ENCODE measurements around the gene CHSY3.

The CHSY3 gene

GRCh38 chr5:130032807-130033206 lies 128.5 kb downstream of the CHSY3 start:
- DNase-seq: no peak

- DNase-seq: no peak
Measured at GRCh38 chr5:130034566-130035210, 130.4 kb downstream of the CHSY3 start.

- DNase-seq: no peak
Measured at GRCh38 chr5:130035388-130035787, 131.1 kb downstream of the CHSY3 start.

- no peak for DNase-seq
Measured at GRCh38 chr5:130037905-130038304, 133.6 kb downstream of the CHSY3 start.

- DNase-seq: no peak
Measured at GRCh38 chr5:130043834-130044233, 139.6 kb downstream of the CHSY3 start.

- no peak for DNase-seq
Measured at GRCh38 chr5:130045334-130045733, 141.1 kb downstream of the CHSY3 start.

- no peak for DNase-seq
Measured at GRCh38 chr5:130050585-130050984, 146.3 kb downstream of the CHSY3 start.

GRCh38 chr5:130052752-130053151 lies 148.5 kb downstream of the CHSY3 start:
- no peak for DNase-seq

- no peak for DNase-seq
Measured at GRCh38 chr5:130055572-130055971, 151.3 kb downstream of the CHSY3 start.

- DNase-seq: no peak
Measured at GRCh38 chr5:130061746-130062145, 157.5 kb downstream of the CHSY3 start.

GRCh38 chr5:130063603-130064002 lies 159.3 kb downstream of the CHSY3 start:
- DNase-seq: no peak

- no peak for DNase-seq
Measured at GRCh38 chr5:130064484-130064883, 160.2 kb downstream of the CHSY3 start.

- DNase-seq: no peak
Measured at GRCh38 chr5:130065617-130066016, 161.4 kb downstream of the CHSY3 start.

- no peak for DNase-seq
Measured at GRCh38 chr5:130066644-130067043, 162.4 kb downstream of the CHSY3 start.

GRCh38 chr5:130067364-130067763 lies 163.1 kb downstream of the CHSY3 start:
- DNase-seq: no peak

- DNase-seq: no peak
Measured at GRCh38 chr5:130068101-130068500, 163.8 kb downstream of the CHSY3 start.

GRCh38 chr5:130068988-130069387 lies 164.7 kb downstream of the CHSY3 start:
- DNase-seq: no peak

- no peak for DNase-seq
Measured at GRCh38 chr5:130074820-130075219, 170.6 kb downstream of the CHSY3 start.

- no peak for DNase-seq
Measured at GRCh38 chr5:130077007-130077406, 172.7 kb downstream of the CHSY3 start.

- no peak for DNase-seq
Measured at GRCh38 chr5:130078661-130079060, 174.4 kb downstream of the CHSY3 start.

- no peak for DNase-seq
Measured at GRCh38 chr5:130090569-130091270, 186.5 kb downstream of the CHSY3 start.

- no peak for DNase-seq
Measured at GRCh38 chr5:130092991-130093390, 188.7 kb downstream of the CHSY3 start.

GRCh38 chr5:130096483-130096882 lies 192.2 kb downstream of the CHSY3 start:
- DNase-seq: no peak

- DNase-seq: no peak
Measured at GRCh38 chr5:130099008-130099407, 194.7 kb downstream of the CHSY3 start.

- DNase-seq: no peak
Measured at GRCh38 chr5:130102375-130102774, 198.1 kb downstream of the CHSY3 start.

Measured in activated T-cell treated with anti-CD3 and anti-CD28 coated beads for 4 hours (primary cell).